Measurements from ENCODE around the gene TMEM19. TPM values are rescaled to one million over a fixed set of nuclear protein-coding genes. Genes with fewer than 3 reads are reported as not detected.

Gene TMEM19
- total RNA-seq, 1 experiment from 2014 or later, result 17.3 TPM

DNA sequence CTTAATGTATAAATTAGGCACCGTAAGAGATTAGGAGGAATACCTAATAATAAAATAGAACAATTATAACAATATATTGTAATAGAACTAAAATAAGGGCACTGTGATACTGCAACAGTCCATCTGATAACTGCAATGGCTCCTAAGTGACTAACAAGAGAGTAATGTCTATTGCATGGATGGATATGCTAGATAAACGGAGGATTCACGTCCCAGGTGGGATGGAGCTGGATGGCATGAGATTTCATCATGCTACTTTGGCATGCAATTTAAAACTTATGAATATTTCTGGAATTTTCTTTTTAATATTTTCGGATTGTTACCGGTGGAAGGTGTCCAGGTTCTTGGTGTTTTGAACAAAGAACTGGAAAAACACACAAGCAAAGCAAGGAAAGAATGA, 2.2 kb upstream of the TMEM19 start:
- Mint-ChIP-seq H3K4me3 (no peak overlapping the region), H3K27ac (no peak overlapping the region), H3K4me1 (peaks cover 6 to 9% of the 10 kb centered on the region in 2 experiments), H3K9me3 (no peaks in the 10 kb centered on the region), H3K36me3 (ENCODE audit: insufficient read depth in 1 of 3, low read depth in 3 of 3) (no peaks in the 10 kb centered on the region), H3K27me3 (ENCODE audit: low read depth) (no peaks in the 10 kb centered on the region)
- no peak overlapping the region for H2BK120ac ChIP-seq (ENCODE audit: low read depth, low read length, poor library complexity, severe bottlenecking)
- no peak overlapping the region for H2AK5ac ChIP-seq (ENCODE audit: insufficient read length, low read length)
- H3K27me3 ChIP-seq (ENCODE audit: insufficient read depth, low read length), result no peaks in the 10 kb centered on the region
- no peaks in the 10 kb centered on the region for H3K4me1 ChIP-seq (ENCODE audit: insufficient read depth, low read length)
- H3K56ac ChIP-seq (ENCODE audit: insufficient read length, low read depth, low read length), result no peak overlapping the region
- DNase-seq, result no peak
- no peak overlapping the region for H4K8ac ChIP-seq (replicated peaks; ENCODE audit: insufficient read length, low read depth, low read length)
- no peak overlapping the region for H3K9ac ChIP-seq (ENCODE audit: extremely low read depth, insufficient read length, low read length)
- no peaks in the 10 kb centered on the region for H3K9me3 ChIP-seq (ENCODE audit: control insufficient read depth, low read depth, low read length)
- no peaks in the 10 kb centered on the region for H3K23me2 ChIP-seq (ENCODE audit: insufficient read length, low read depth, low read length, poor library complexity, severe bottlenecking)
- no peak overlapping the region for H2BK12ac ChIP-seq (ENCODE audit: insufficient read length, low read depth, low read length)
- no peak overlapping the region for H2BK15ac ChIP-seq (ENCODE audit: low read depth, low read length)
- H3K4me2 ChIP-seq (ENCODE audit: insufficient read depth, insufficient read length, low read length), result no peak overlapping the region
- H3K23ac ChIP-seq (ENCODE audit: insufficient read length, low read depth, low read length), result no peak overlapping the region
- H4K91ac ChIP-seq (ENCODE audit: insufficient read length, low read depth, low read length), result no peak overlapping the region
- H2BK5ac ChIP-seq (ENCODE audit: insufficient read length, low read length), result no peak overlapping the region
- H3K4ac ChIP-seq (ENCODE audit: low read depth, low read length), result no peak overlapping the region
- H3K27ac ChIP-seq (ENCODE audit: insufficient read length, low read depth, low read length), result no peak overlapping the region
- no CpG with 5 or more reads among the region's 5 CpGs for WGBS (ENCODE audit: extremely low coverage, insufficient read length, low lambda C conversion rate)
- no peaks in the 10 kb centered on the region for H4K20me1 ChIP-seq (ENCODE audit: control insufficient read depth, insufficient read depth, insufficient read length)
- no peaks in the 10 kb centered on the region for H3K79me2 ChIP-seq (ENCODE audit: insufficient read depth, low read length)
- no peak overlapping the region for H2BK20ac ChIP-seq (ENCODE audit: low read depth, low read length, poor library complexity, severe bottlenecking)
- TF ChIP-seq, protein P1, sequence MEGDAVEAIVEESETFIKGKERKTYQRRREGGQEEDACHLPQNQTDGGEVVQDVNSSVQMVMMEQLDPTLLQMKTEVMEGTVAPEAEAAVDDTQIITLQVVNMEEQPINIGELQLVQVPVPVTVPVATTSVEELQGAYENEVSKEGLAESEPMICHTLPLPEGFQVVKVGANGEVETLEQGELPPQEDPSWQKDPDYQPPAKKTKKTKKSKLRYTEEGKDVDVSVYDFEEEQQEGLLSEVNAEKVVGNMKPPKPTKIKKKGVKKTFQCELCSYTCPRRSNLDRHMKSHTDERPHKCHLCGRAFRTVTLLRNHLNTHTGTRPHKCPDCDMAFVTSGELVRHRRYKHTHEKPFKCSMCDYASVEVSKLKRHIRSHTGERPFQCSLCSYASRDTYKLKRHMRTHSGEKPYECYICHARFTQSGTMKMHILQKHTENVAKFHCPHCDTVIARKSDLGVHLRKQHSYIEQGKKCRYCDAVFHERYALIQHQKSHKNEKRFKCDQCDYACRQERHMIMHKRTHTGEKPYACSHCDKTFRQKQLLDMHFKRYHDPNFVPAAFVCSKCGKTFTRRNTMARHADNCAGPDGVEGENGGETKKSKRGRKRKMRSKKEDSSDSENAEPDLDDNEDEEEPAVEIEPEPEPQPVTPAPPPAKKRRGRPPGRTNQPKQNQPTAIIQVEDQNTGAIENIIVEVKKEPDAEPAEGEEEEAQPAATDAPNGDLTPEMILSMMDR (conservative IDR thresholded peaks at IDR 0.05), result no peak
- H3T11ph ChIP-seq (ENCODE audit: low read length), result no peak overlapping the region
- H3K79me1 ChIP-seq (ENCODE audit: insufficient read depth, low read depth, low read length, poor library complexity, severe bottlenecking), result no peaks in the 10 kb centered on the region
- no peak overlapping the region for H3K18ac ChIP-seq (ENCODE audit: insufficient read length, low read depth, low read length)
- H3K14ac ChIP-seq (ENCODE audit: insufficient read depth, low read length), result no peak overlapping the region
- no peak overlapping the region for H4K5ac ChIP-seq (ENCODE audit: insufficient read length, low read depth, low read length)
- no peak overlapping the region for H2AFZ ChIP-seq (ENCODE audit: low read length)
